ENCODE data around the gene NRG3. TPM values are rescaled to one million over a fixed set of nuclear protein-coding genes. Genes with fewer than 3 reads are reported as not detected.

The NRG3 gene
- total RNA-seq, 4 donors from 2014 or later = 0.32 to 1.4 TPM; not detected in 2

GRCh38 chr10:82161264-82161663 lies 286.3 kb downstream of the NRG3 start:
- Histone ChIP-seq H3K27ac (no peak overlapping the region), H3K36me3 (no peaks in the 10 kb centered on the region), H3K9me3 (no peaks in the 10 kb centered on the region), H3K4me3 (no peak overlapping the region), H3K4me1 (no peaks in the 10 kb centered on the region), H3K27me3 (no peaks in the 10 kb centered on the region)
- in situ Hi-C loops (cut with MboI; ENCODE audit: low pct_ligation_motif_present in 1 of 4, low pct_unique_long_range_greater_than_20kb in 1 of 4, low sequenced_read_pairs in 3 of 4) = no loop called here
- DNase-seq = no peak
- intact Hi-C loops (cut with DNase I; ENCODE audit: low total_unique reads) = no loop called here
- TF ChIP-seq POLR2AphosphoS5 (IDR thresholded peaks at IDR 0.05) = no peak
- TF ChIP-seq EP300 (IDR thresholded peaks at IDR 0.05; ENCODE audit: low read depth) = no peak
- no peak for TF ChIP-seq POLR2A (IDR thresholded peaks at IDR 0.05)
- TF ChIP-seq CTCF (IDR thresholded peaks at IDR 0.05) = no peak
- 57 to 65% methylated on average over 2 of the region's 2 CpGs for WGBS, 2 donors (ENCODE audit: low coverage in 1 of 2)

GRCh38 chr10:82162549-82163195 lies 287.7 kb downstream of the NRG3 start:
- intact Hi-C loops (cut with DNase I; ENCODE audit: low total_unique reads) (no loop called here), in situ Hi-C loops (cut with MboI; ENCODE audit: low pct_ligation_motif_present in 1 of 4, low pct_unique_long_range_greater_than_20kb in 1 of 4, low sequenced_read_pairs in 3 of 4) (no loop called here)
- 57 to 76% methylated on average over 4 of the region's 4 CpGs for WGBS, 2 donors (ENCODE audit: low coverage in 1 of 2)
- DNase-seq = no peak
- TF ChIP-seq EP300 (IDR thresholded peaks at IDR 0.05; ENCODE audit: low read depth) (no peak), CTCF (IDR thresholded peaks at IDR 0.05) (no peak), POLR2AphosphoS5 (IDR thresholded peaks at IDR 0.05) (no peak), POLR2A (IDR thresholded peaks at IDR 0.05) (no peak)
- Histone ChIP-seq H3K4me1 (no peaks in the 10 kb centered on the region), H3K27me3 (no peaks in the 10 kb centered on the region), H3K4me3 (no peak overlapping the region), H3K9me3 (no peaks in the 10 kb centered on the region), H3K27ac (no peak overlapping the region), H3K36me3 (no peaks in the 10 kb centered on the region)

GRCh38 chr10:82171899-82172298 lies 296.9 kb downstream of the NRG3 start:
- no peaks in the 10 kb centered on the region for H3K4me1 ChIP-seq
- no peaks in the 10 kb centered on the region for H3K36me3 ChIP-seq
- 82 to 87% methylated on average over 3 of the region's 3 CpGs for WGBS, 2 donors (ENCODE audit: low coverage in 1 of 2)
- H3K4me3 ChIP-seq = no peak overlapping the region
- H3K9me3 ChIP-seq = no peaks in the 10 kb centered on the region
- intact Hi-C loops (cut with DNase I; ENCODE audit: low total_unique reads) = no loop called here
- no peak for DNase-seq
- H3K27me3 ChIP-seq = no peaks in the 10 kb centered on the region
- H3K27ac ChIP-seq = no peak overlapping the region
- in situ Hi-C loops (cut with MboI; ENCODE audit: low pct_ligation_motif_present in 1 of 4, low pct_unique_long_range_greater_than_20kb in 1 of 4, low sequenced_read_pairs in 3 of 4) = no loop called here
- TF ChIP-seq EP300 (IDR thresholded peaks at IDR 0.05; ENCODE audit: low read depth) (no peak), POLR2A (IDR thresholded peaks at IDR 0.05) (no peak), POLR2AphosphoS5 (IDR thresholded peaks at IDR 0.05) (no peak), CTCF (IDR thresholded peaks at IDR 0.05) (no peak)

- Histone ChIP-seq H3K36me3 (no peaks in the 10 kb centered on the region), H3K4me1 (no peaks in the 10 kb centered on the region), H3K27ac (no peak overlapping the region), H3K4me3 (no peak overlapping the region), H3K27me3 (no peaks in the 10 kb centered on the region), H3K9me3 (no peaks in the 10 kb centered on the region)
- in situ Hi-C loops (cut with MboI; ENCODE audit: low pct_ligation_motif_present in 1 of 4, low pct_unique_long_range_greater_than_20kb in 1 of 4, low sequenced_read_pairs in 3 of 4) (no loop called here), intact Hi-C loops (cut with DNase I; ENCODE audit: low total_unique reads) (no loop called here)
- TF ChIP-seq POLR2AphosphoS5 (IDR thresholded peaks at IDR 0.05) (no peak), POLR2A (IDR thresholded peaks at IDR 0.05) (no peak), CTCF (IDR thresholded peaks at IDR 0.05) (no peak), EP300 (IDR thresholded peaks at IDR 0.05; ENCODE audit: low read depth) (no peak)
- 60% methylated on average over 3 of the region's 3 CpGs; no CpG with 5 or more reads in 1 of the 2 donors for WGBS, 2 donors (ENCODE audit: low coverage in 1 of 2)
- no peak for DNase-seq
Measured at GRCh38 chr10:82176587-82176986, 301.6 kb downstream of the NRG3 start.

All from transverse colon (tissue), 4 donors.